Muscle of leg (tissue), 11 donors: ENCODE results near the gene PDLIM4. TPM values are rescaled to one million over a fixed set of nuclear protein-coding genes. Genes with fewer than 3 reads are reported as not detected.

Experiments used
- DNase-seq: peaks from one replicate; pipeline ENCODE4 v3.0.0; 2013
- H3K27ac ChIP-seq: one replicate; pipeline ENCODE4 v1.5.1; 2013; ENCODE audit warnings: mild to moderate bottlenecking, low read length, control low read depth
- H3K27me3 ChIP-seq: one replicate; pipeline ENCODE4 v1.6.1; 2013; ENCODE audit warnings: low read length; ENCODE audit not compliant: control insufficient read depth, insufficient read depth
- H3K36me3 ChIP-seq: one replicate; pipeline ENCODE4 v1.6.1; 2013; ENCODE audit warnings: low read length; ENCODE audit not compliant: control insufficient read depth, insufficient read depth
- H3K4me1 ChIP-seq: one replicate; pipeline ENCODE4 v1.6.1; 2013; ENCODE audit warnings: low read length; ENCODE audit not compliant: control insufficient read depth, insufficient read depth
- H3K4me3 ChIP-seq: one replicate; pipeline ENCODE4 v1.5.1; 2013; ENCODE audit warnings: low read length, control low read depth
- H3K9me3 ChIP-seq: replicated peaks from 2 replicates; pipeline ENCODE4 v1.6.1; 2013; ENCODE audit warnings: low read depth, low read length; ENCODE audit not compliant: control insufficient read depth
- WGBS: methylation state at CpG from one replicate; pipeline ENCODE4 v1.1.5; 2013; ENCODE audit warnings: missing lambda C conversion rate; ENCODE audit not compliant: insufficient coverage; 5-methylcytosine and 5-hydroxymethylcytosine counted together
- polyA plus RNA-seq, 8 donors: library from polyadenylated mRNA; unstranded; fragments of 120-200 nt; gene quantifications; one replicate each; pipeline versions ENCODE4 v1.2.1 to v1.2.3, GENCODE V29; 2013; ENCODE audit warnings: inconsistent platforms in 1 of 8, low replicate concordance in 1 of 8; ENCODE audit not compliant: insufficient read length in 8 of 8, insufficient read depth in 1 of 8
- total RNA-seq: library from RNA; stranded (reverse); fragments of 120-200 nt; gene quantifications from one replicate; pipeline ENCODE4 v1.2.4, GENCODE V29; 2013

PDLIM4 gene
- total and polyA plus RNA-seq, 9 donors = 29.7 to 84.3 (median 60.9) TPM

DNA sequence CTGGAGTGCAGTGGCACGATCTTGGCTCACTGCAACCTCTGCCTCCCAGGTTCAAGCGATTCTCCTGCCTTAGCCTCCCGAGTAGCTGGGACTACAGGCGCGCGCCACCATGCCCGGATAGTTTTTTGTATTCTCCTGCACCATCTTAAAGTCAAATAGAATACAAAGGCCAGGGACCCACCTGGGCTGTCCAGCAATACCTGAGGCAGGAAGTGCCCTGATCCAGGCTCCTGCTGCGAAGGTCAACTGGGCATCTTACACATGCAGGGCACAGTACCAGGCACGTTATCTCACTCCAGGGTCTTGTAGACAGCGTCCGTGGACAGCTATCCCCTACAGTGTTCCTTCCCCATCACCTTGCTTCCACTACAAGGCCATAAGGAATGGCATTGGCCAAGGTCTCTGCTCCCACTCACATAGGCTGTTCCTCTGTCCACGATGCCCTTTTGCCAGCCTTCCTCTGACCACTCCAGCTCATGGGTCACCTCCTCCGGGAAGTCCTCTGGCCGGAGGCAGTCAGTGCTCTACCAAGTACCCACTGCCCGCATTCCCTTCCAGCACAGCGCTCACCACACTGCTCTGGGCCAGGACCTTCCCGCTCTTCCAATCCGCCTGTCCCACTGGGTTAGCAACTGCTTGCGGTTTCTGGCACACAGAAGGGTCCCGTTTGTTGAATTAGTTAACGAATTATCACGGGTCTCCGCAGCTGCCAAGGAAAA is 30.8 kb upstream of the PDLIM4 start:
- H3K36me3 ChIP-seq = no peaks in the 10 kb centered on the region
- peaks cover 11% of the 10 kb centered on the region for H3K27me3 ChIP-seq
- 59% methylated on average over 20 of the region's 23 CpGs for WGBS
- peak; percentile 69 for DNase-seq
- peaks cover 70% of the 10 kb centered on the region for H3K4me1 ChIP-seq
- peak overlapping the region; percentile 68 for H3K4me3 ChIP-seq
- H3K27ac ChIP-seq = peak overlapping the region; percentile 79
- H3K9me3 ChIP-seq = no peaks in the 10 kb centered on the region

DNA sequence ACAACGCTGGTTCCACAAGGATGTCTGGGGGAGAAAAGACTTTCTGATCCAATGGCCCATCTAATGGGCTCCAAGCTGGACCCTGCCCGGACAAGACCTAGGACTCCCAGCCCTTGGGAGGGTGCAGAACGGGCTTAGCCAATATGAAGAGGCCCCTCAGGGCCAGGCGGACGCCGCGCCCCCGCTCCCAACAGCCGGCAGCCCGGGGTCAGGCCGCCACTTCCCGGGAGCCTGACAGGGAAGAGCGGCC is 30.3 kb upstream of the PDLIM4 start:
- H3K27me3 ChIP-seq = peaks cover 11% of the 10 kb centered on the region
- H3K4me3 ChIP-seq = peak overlapping the region; percentile 68
- H3K27ac ChIP-seq = peak overlapping the region; percentile 79
- WGBS = under 1% methylated on average over 13 of the region's 13 CpGs
- H3K4me1 ChIP-seq = peaks cover 66% of the 10 kb centered on the region
- peak; percentile 82 for DNase-seq
- no peaks in the 10 kb centered on the region for H3K36me3 ChIP-seq
- H3K9me3 ChIP-seq = no peaks in the 10 kb centered on the region

DNA sequence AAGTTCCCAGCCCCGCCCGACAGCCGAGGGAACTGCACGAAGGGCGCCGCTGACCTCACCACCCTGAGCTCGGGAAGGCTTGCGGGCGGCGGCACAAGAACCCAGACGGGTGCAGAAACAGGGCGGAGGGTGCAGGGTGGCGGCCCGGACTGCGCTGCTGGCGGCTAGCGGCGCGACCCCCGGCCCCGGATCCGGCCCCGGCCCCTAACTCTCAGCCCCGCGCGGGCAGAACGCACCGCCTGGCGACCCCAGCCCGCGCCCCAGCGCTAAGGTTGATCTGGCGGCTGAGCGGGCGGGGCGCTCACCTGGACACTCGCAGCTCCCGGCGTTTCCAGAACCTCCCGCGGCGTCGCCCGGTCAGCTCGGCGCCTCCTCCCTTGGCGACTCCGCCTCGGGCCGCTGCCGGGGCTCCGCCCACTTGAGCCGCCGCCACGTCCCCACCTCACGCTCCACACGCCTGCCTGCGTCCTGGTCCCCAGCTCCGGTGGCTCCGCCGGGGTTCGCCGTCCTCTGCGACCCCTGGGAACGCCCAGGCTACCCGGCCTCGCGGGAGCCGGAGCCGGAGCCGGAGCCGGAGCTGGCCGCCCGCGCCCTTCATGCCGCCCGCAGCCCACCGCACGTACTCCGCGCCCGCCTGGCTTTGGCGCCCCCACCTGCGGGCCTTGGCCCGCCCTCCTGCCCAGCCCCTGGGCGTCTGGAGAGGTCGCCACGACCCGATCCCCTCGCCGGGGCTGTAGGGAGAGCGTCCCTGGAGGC is 29.8 kb upstream of the PDLIM4 start, which contains the start of gene P4HA2:
P4HA2 (minus strand) TSS at position 369 of the 756 bp plus-strand sequence. CDS start 9,227 bp downstream, outside the sequence.
- Histone ChIP-seq H3K9me3 (no peaks in the 10 kb centered on the region), H3K4me3 (peak within 1 kb of the TSS; percentile 68), H3K27ac (peak within 1 kb of the TSS; percentile 79), H3K36me3 (no peaks in the 10 kb centered on the region), H3K27me3 (peaks cover 14% of the 10 kb centered on the region), H3K4me1 (peaks cover 61% of the 10 kb centered on the region)
- peak; percentile 89 for DNase-seq
- WGBS = under 1% methylated on average over 85 of the region's 92 CpGs

DNA sequence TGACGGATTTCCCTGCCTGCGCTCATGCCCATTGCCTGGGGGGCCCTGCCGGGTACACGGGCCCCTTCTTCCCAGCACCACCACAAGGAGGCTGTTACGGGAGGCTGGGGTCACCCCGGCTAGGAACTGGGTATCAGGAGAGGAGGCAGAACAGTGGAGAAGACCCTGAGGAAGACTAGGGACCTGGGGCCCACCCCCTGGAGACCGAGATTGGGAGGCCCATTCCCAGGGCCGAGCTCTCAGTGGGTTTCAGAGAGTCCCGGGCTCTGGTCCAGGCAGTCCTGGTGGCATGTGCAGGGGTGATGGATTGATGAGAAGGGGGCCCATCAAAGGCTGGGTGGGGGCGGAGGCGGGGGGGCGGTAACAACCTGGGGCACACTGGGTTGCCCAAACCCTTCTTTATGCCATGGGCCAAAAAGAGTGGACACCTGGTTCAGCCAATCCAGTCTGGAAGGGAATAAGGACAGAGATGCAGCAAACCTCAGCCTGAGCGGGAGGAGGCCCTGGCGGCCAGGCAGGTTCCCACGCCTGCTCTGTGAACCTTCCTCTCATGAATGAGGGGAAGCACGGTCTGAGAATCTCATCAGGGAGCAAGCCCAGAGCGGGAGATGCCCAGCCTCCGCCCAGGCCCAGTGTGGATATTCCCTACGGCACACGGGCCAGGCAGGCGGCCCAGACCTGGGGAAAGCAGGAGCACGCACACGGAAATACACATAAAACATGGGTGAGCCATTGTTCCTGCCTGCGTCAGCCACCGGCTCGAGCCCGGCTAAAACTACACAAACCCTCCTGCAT is 29.1 kb upstream of the PDLIM4 start:
- Histone ChIP-seq H3K4me3 (peak overlapping the region; percentile 68), H3K27me3 (peaks cover 14% of the 10 kb centered on the region), H3K9me3 (no peaks in the 10 kb centered on the region), H3K4me1 (peaks cover 53% of the 10 kb centered on the region), H3K27ac (peak overlapping the region; percentile 71), H3K36me3 (no peaks in the 10 kb centered on the region)
- 36% methylated on average over 18 of the region's 27 CpGs for WGBS
- peak; percentile 84 for DNase-seq

DNA sequence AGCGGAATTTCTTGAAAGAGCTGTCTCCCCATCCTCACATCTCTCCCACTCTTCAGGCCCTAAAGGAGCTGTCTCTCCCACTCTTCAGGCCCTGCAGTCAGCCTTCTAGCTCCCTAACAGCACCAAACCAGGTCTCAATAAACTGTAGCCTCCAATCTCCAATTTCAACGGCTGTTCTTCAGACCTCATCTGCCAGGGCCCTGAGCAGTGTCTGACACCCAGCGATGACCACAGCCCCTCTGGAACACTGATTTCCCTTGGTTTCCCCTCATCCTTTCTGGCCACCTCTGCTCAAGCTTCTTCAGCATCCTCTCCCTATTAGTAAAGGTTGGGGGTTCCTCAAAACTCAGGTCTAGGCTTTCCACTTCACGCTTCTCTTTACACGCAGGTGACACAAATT is 28.3 kb upstream of the PDLIM4 start:
- Histone ChIP-seq H3K9me3 (no peaks in the 10 kb centered on the region), H3K4me3 (no peak overlapping the region), H3K27ac (peak overlapping the region; percentile 29), H3K36me3 (no peaks in the 10 kb centered on the region), H3K4me1 (peaks cover 45% of the 10 kb centered on the region), H3K27me3 (peaks cover 14% of the 10 kb centered on the region)
- WGBS = 96% methylated on average over 4 of the region's 5 CpGs
- DNase-seq = peak; percentile 9

DNA sequence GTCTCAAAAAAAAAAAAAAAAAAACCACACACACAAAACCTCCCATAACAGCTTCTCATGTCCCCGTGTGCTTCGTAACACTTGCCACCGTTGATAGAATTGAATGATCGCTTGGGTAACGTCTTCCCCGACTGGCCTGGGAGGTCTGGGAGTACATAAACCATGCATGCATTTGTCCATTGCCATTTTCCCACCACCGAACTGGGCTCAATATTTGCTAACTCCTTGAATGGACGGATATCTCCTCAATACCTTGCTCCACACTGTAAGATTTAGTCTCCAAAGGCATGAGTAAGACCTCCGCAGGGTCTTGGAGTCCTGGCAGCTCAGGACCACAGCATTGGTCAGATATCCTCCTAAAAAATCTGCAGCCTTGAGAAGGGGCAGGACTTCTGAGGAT is 26.6 kb upstream of the PDLIM4 start:
- H3K4me1 ChIP-seq = peaks cover 28% of the 10 kb centered on the region
- no peaks in the 10 kb centered on the region for H3K36me3 ChIP-seq
- no peaks in the 10 kb centered on the region for H3K9me3 ChIP-seq
- no peak overlapping the region for H3K27ac ChIP-seq
- DNase-seq = peak; percentile 3
- WGBS = 95% methylated on average over 9 of the region's 9 CpGs
- peaks cover 14% of the 10 kb centered on the region for H3K27me3 ChIP-seq
- no peak overlapping the region for H3K4me3 ChIP-seq

DNA sequence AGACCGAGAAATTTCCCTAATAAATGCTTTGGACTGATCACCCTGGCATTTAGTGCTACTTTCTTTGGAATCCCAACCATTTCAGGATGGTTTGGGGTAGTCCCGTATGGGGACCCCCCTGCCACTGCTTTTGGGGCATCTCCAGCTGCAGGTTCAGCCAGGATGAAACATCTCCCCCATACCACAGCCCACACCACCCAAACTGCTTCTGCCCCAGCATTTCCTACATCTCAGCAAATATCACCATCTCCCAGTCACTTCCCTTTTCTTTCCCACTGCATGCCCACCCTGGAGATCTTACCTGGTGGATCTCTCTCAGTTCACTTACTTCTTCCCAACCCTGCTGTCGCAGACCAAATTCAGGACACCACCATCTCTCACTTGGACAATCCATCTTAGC is 25.0 kb upstream of the PDLIM4 start:
- Histone ChIP-seq H3K27ac (no peak overlapping the region), H3K27me3 (peaks cover 11% of the 10 kb centered on the region), H3K9me3 (no peaks in the 10 kb centered on the region), H3K36me3 (no peaks in the 10 kb centered on the region), H3K4me1 (peaks cover 14% of the 10 kb centered on the region), H3K4me3 (no peak overlapping the region)
- WGBS = 80% methylated on average over 3 of the region's 3 CpGs
- DNase-seq = no peak

DNA sequence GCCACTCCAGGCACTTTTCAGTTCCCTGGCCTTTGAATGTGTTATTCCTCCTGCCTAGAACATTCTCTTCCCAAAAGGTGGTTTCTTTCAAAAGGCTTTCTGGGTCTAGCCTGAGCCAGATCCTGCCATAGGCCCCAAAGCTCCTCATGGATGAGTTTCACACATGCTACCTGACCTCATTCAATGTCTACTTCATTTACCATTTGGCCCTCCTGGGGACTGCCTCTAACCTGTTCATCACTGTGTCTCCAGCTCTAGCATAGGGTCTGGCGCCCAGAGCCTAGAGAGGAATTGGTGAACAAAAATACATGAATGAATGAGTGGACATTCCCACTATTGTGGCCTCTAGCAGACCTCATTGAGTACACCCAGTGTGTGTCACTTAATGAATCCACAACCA is 24.4 kb upstream of the PDLIM4 start:
- H3K27me3 ChIP-seq = peaks cover 10% of the 10 kb centered on the region
- H3K9me3 ChIP-seq = no peaks in the 10 kb centered on the region
- H3K4me3 ChIP-seq = no peak overlapping the region
- no peaks in the 10 kb centered on the region for H3K36me3 ChIP-seq
- H3K4me1 ChIP-seq = peaks cover 14% of the 10 kb centered on the region
- DNase-seq = no peak
- no CpG with 5 or more reads among the region's 1 CpG for WGBS
- H3K27ac ChIP-seq = no peak overlapping the region

DNA sequence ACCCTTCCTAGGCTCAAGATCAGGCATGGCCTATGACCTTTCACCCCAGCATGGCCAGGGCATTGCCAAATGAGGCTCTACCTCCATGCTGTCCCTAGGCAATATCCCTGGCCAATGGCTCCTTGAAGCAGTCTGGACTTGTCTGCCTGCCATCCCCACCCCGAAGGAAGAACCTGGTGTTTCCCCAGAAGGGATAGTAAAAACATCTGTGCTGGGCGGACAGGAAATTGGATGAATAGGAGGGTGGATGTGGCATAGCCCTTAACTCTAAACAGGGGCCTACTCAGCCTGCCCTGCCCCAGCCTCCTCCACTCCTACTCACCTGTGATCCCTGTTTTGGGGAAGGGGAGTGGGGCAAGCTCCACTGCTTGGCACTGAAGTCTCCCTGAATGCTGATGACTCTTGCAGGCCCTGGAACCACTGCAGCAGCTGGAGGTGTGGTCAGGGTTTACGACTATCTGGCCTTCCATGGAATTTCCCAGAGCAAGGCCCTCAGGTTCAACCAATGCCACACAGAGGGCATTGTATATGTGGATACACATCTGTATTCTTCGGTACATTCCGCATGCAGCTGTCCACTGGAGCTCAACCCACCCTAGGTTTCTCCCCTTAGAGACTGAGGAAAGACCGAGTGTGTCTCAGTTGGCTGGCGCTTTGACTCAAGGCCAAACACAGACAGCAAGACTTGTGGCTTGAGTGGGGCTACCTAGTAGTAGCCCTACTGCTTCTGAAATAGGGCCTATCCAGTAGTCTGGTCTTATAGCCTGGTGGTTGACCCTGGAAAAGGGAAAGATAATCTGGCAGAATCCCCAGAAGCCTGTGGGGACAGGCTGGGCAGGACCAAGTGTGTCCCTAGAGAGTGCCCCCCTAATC is 23.4 kb upstream of the PDLIM4 start:
- Histone ChIP-seq H3K27ac (no peak overlapping the region), H3K4me3 (no peak overlapping the region), H3K4me1 (peaks cover 10% of the 10 kb centered on the region), H3K36me3 (no peaks in the 10 kb centered on the region), H3K9me3 (no peaks in the 10 kb centered on the region), H3K27me3 (peaks cover 6% of the 10 kb centered on the region)
- DNase-seq = peak; percentile 10
- WGBS = 0% methylated on average over 1 of the region's 7 CpGs
